ENCODE results near the gene CDK11B. TPM values are rescaled to one million over a fixed set of nuclear protein-coding genes. Genes with fewer than 3 reads are reported as not detected.
"Not testable (repeated sequence)": the region's sequence is repeated elsewhere in the genome, so short reads cannot be mapped to it uniquely, and the experiment has no call there.

The CDK11B gene
- total RNA-seq, 2 donors from 2014 or later: 17.7 to 19.1 TPM

GRCh38 chr1:1664941-1665814 lies 6.4 kb upstream of the CDK11B start:
- H3K36me3 ChIP-seq: peaks cover 28% of the 10 kb centered on the region

GRCh38 chr1:1664318-1664717 lies 5.5 kb upstream of the CDK11B start:
- H3K4me1 ChIP-seq (ENCODE audit: control insufficient read depth in 1 of 2, low read depth in 2 of 2); ATAC-seq (ENCODE audit: insufficient number of reproducible peaks, low FRiP score, low read depth); H3K27me3 ChIP-seq (replicated peaks; ENCODE audit: insufficient read depth); H3K4me3 ChIP-seq; H3K9me3 ChIP-seq; DNase-seq (ENCODE audit: low spot score); H3K27ac ChIP-seq: not testable (repeated sequence)
- H3K36me3 ChIP-seq: peaks cover 20% of the 10 kb centered on the region

More at GRCh38 chr1:1664941-1665814, 6.4 kb upstream of the CDK11B start:
- DNase-seq (ENCODE audit: low spot score): no peak
- Histone ChIP-seq H3K4me3 (no peak overlapping the region), H3K27me3 (replicated peaks; ENCODE audit: insufficient read depth) (no peaks in the 10 kb centered on the region), H3K9me3 (no peaks in the 10 kb centered on the region), H3K4me1 (ENCODE audit: control insufficient read depth in 1 of 2, low read depth in 2 of 2) (no peaks in the 10 kb centered on the region), H3K27ac (no peak overlapping the region)
- no peak for TF ChIP-seq CTCF (IDR thresholded peaks at IDR 0.05)
- ATAC-seq (ENCODE audit: insufficient number of reproducible peaks, low FRiP score, low read depth): no peak

GRCh38 chr1:1662830-1663560 lies 4.2 kb upstream of the CDK11B start:
- not testable (repeated sequence) for DNase-seq (ENCODE audit: low spot score); H3K27ac ChIP-seq; H3K27me3 ChIP-seq (replicated peaks; ENCODE audit: insufficient read depth); H3K9me3 ChIP-seq; H3K4me1 ChIP-seq (ENCODE audit: control insufficient read depth in 1 of 2, low read depth in 2 of 2); H3K4me3 ChIP-seq; ATAC-seq (ENCODE audit: insufficient number of reproducible peaks, low FRiP score, low read depth)
- peaks cover 20% of the 10 kb centered on the region for H3K36me3 ChIP-seq

GRCh38 chr1:1662392-1662791 lies 3.6 kb upstream of the CDK11B start:
- DNase-seq (ENCODE audit: low spot score): not testable (repeated sequence)

GRCh38 chr1:1648265-1648664 lies 10.5 kb downstream of the CDK11B start:
- not testable (repeated sequence) for ATAC-seq (ENCODE audit: insufficient number of reproducible peaks, low FRiP score, low read depth); DNase-seq (ENCODE audit: low spot score); H3K9me3 ChIP-seq; H3K4me3 ChIP-seq; H3K27ac ChIP-seq; H3K27me3 ChIP-seq (replicated peaks; ENCODE audit: insufficient read depth); H3K4me1 ChIP-seq (ENCODE audit: control insufficient read depth in 1 of 2, low read depth in 2 of 2)
- peaks cover 55% of the 10 kb centered on the region for H3K36me3 ChIP-seq

More at GRCh38 chr1:1662392-1662791, 3.6 kb upstream of the CDK11B start:
- H3K27me3 ChIP-seq (replicated peaks; ENCODE audit: insufficient read depth); H3K27ac ChIP-seq; H3K4me1 ChIP-seq (ENCODE audit: control insufficient read depth in 1 of 2, low read depth in 2 of 2); ATAC-seq (ENCODE audit: insufficient number of reproducible peaks, low FRiP score, low read depth); H3K9me3 ChIP-seq; H3K4me3 ChIP-seq: not testable (repeated sequence)
- H3K36me3 ChIP-seq: peaks cover 20% of the 10 kb centered on the region

GRCh38 chr1:1647567-1648241 lies 11.1 kb downstream of the CDK11B start:
- not testable (repeated sequence) for H3K9me3 ChIP-seq; H3K4me1 ChIP-seq (ENCODE audit: control insufficient read depth in 1 of 2, low read depth in 2 of 2); H3K4me3 ChIP-seq; ATAC-seq (ENCODE audit: insufficient number of reproducible peaks, low FRiP score, low read depth); H3K27me3 ChIP-seq (replicated peaks; ENCODE audit: insufficient read depth); DNase-seq (ENCODE audit: low spot score); H3K27ac ChIP-seq
- peaks cover 50% of the 10 kb centered on the region for H3K36me3 ChIP-seq

GRCh38 chr1:1646326-1646725 lies 12.5 kb downstream of the CDK11B start:
- DNase-seq (ENCODE audit: low spot score); H3K4me3 ChIP-seq; H3K27ac ChIP-seq; H3K9me3 ChIP-seq; H3K27me3 ChIP-seq (replicated peaks; ENCODE audit: insufficient read depth); ATAC-seq (ENCODE audit: insufficient number of reproducible peaks, low FRiP score, low read depth); H3K4me1 ChIP-seq (ENCODE audit: control insufficient read depth in 1 of 2, low read depth in 2 of 2): not testable (repeated sequence)
- peaks cover 36% of the 10 kb centered on the region for H3K36me3 ChIP-seq

GRCh38 chr1:1640711-1641461 lies 17.9 kb downstream of the CDK11B start:
- DNase-seq (ENCODE audit: low spot score); H3K27ac ChIP-seq; ATAC-seq (ENCODE audit: insufficient number of reproducible peaks, low FRiP score, low read depth); H3K4me1 ChIP-seq (ENCODE audit: control insufficient read depth in 1 of 2, low read depth in 2 of 2); H3K27me3 ChIP-seq (replicated peaks; ENCODE audit: insufficient read depth); H3K9me3 ChIP-seq; H3K4me3 ChIP-seq: not testable (repeated sequence)
- peaks cover 10% of the 10 kb centered on the region for H3K36me3 ChIP-seq

- not testable (repeated sequence) for H3K4me3 ChIP-seq; H3K27ac ChIP-seq; H3K27me3 ChIP-seq (replicated peaks; ENCODE audit: insufficient read depth); ATAC-seq (ENCODE audit: insufficient number of reproducible peaks, low FRiP score, low read depth); H3K4me1 ChIP-seq (ENCODE audit: control insufficient read depth in 1 of 2, low read depth in 2 of 2); DNase-seq (ENCODE audit: low spot score); H3K9me3 ChIP-seq
- H3K36me3 ChIP-seq: peaks cover 10% of the 10 kb centered on the region
Observed at GRCh38 chr1:1640081-1640480, 18.7 kb downstream of the CDK11B start.

- not testable (repeated sequence) for H3K4me1 ChIP-seq (ENCODE audit: control insufficient read depth in 1 of 2, low read depth in 2 of 2); H3K27ac ChIP-seq; ATAC-seq (ENCODE audit: insufficient number of reproducible peaks, low FRiP score, low read depth); H3K4me3 ChIP-seq; H3K9me3 ChIP-seq; H3K27me3 ChIP-seq (replicated peaks; ENCODE audit: insufficient read depth); DNase-seq (ENCODE audit: low spot score)
- H3K36me3 ChIP-seq: peaks cover 10% of the 10 kb centered on the region
Observed at GRCh38 chr1:1639368-1639767, 19.4 kb downstream of the CDK11B start.

All from thoracic aorta (tissue), 2 donors.